AG04449 (cell line): ENCODE data around the gene ETNK2.

ENCODE experiments used
- CTCF ChIA-PET: fragments of 350-600 bp; formaldehyde crosslinking; extraction: SDS; loops from one replicate; lab custom pipeline; 2021; ENCODE audit warnings: antibody characterized with exemption; lab: Yijun Ruan, JAX
- POLR2A ChIA-PET: fragments of 400-600, 350-600 bp; formaldehyde crosslinking; extraction: SDS; loops from one replicate; lab custom pipeline; 2020; ENCODE audit warnings: antibody characterized with exemption, inconsistent platforms; lab: Yijun Ruan, JAX
- DNase-seq: peaks from one replicate; pipeline ENCODE4 v3.0.0-alpha.2; 2010; ENCODE audit warnings: low read depth, low spot score
- H3K4me3 ChIP-seq: 2 replicates; pipeline ENCODE4 v1.5.1; 2011; ENCODE audit warnings: low read depth, mild to moderate bottlenecking, control low read depth, low read length
- TF ChIP-seq, protein P1 (sequence below): IDR thresholded peaks from one replicate; pipeline ENCODE4 v1.5.1; 2011; ENCODE audit warnings: mild to moderate bottlenecking, moderate library complexity, low read length, control low read depth, inconsistent platforms; ENCODE audit not compliant: insufficient read depth; ENCODE audit errors: missing control alignments

Gene ETNK2

DNA sequence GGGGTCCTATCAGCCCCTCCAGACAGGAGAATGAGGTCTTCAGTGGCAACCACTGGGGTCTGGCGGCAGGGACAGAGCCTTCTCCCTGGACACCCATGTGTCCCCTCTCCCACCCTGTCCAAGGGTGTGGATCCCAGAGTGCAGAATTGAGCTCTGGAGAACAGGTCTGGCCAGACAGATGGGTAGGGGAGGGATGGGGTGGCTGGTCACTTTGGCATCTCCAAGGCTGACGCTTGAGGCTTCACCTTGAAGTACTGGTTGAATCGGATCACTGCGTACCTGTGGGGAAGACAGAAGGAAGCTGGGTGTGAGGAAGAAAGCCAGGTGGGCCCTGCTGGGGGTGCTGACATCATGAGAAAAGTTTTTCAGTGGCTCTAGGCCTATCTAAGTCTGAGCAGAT is 19.9 kb downstream of the ETNK2 start:
- H3K4me3 ChIP-seq = no peak overlapping the region
- CTCF ChIA-PET = interaction anchor here (0.6 to 26.8 kb wide), 6 partner anchors 10 to 267 kb away, joined by 3 to 1069 read pairs (median 16); partner anchors contain the start of genes GOLT1A and SNRPE
- no peak for DNase-seq
- TF ChIP-seq, protein P1, sequence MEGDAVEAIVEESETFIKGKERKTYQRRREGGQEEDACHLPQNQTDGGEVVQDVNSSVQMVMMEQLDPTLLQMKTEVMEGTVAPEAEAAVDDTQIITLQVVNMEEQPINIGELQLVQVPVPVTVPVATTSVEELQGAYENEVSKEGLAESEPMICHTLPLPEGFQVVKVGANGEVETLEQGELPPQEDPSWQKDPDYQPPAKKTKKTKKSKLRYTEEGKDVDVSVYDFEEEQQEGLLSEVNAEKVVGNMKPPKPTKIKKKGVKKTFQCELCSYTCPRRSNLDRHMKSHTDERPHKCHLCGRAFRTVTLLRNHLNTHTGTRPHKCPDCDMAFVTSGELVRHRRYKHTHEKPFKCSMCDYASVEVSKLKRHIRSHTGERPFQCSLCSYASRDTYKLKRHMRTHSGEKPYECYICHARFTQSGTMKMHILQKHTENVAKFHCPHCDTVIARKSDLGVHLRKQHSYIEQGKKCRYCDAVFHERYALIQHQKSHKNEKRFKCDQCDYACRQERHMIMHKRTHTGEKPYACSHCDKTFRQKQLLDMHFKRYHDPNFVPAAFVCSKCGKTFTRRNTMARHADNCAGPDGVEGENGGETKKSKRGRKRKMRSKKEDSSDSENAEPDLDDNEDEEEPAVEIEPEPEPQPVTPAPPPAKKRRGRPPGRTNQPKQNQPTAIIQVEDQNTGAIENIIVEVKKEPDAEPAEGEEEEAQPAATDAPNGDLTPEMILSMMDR = no peak
- POLR2A ChIA-PET = no interaction called here

DNA sequence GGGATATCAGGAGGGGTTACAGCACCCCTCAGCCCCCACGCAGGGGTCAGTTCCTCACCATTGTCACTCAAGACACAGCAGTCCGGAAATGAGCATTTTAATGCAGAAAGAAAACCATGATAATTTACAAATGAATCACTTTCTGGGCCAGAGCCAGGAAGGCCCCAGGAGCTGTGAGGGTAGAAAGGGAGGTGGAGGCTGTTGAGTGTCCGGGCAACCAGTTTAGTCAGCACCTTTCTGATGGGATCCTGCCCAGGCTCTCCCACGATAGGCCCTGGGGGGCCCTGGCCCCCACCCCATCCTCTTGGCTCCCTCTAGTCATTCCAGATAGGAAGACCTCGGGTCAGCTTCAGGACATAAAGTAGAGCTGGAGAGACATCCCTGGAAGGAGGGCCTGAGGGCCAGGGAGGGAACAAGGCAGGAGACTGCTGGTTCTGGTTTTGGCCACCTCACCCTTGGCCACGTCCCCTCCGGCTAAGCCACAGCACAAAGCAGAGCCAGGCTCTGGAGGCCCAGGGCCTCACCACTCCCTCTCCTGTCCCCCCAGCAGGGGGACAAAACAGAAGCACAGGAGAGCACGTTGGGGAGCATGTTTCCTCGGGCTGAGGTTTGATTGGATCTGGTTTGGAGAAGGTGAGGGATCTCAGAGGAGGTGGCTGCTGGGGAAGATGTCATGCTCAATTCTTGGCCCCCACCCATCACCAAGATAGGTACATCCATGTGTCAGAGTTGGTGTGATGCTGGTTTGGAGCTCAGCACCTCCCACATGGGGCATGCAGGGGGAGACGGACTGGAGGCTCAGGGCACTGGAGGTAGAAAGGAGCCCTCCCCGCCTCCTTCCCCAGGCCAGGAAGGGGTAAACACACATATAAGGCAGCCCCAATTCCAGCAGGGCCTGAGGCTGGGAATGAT is 20.6 kb downstream of the ETNK2 start:
- POLR2A ChIA-PET = interaction anchor here (4.1 kb wide), 1 partner anchor 259 kb away, joined by 27 read pairs; no protein-coding TSS in a partner anchor
- no peak overlapping the region for H3K4me3 ChIP-seq

DNA sequence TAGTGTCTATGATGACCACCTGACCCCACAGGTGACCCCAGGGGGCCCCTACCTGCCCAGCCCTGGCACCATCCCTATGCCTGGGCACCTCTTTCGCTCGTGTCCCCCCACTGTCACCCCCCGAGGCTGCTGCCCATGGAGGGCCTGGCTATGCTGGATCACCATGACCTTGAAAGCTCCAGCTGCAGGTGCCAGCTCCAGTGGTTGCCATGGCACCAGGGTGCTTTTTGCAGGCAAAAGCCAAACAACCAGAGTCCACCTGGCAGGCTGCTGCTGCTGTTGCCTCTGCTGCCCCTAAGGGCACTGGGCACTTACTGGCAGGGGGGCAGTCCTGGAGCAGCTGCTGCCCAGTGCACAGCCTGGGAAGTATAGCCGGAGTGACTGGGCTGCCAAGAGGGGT is 21.7 kb downstream of the ETNK2 start:
- ChIA-PET POLR2A (interaction anchor here (4.1 kb wide), 1 partner anchor 258 kb away, joined by 27 read pairs; no protein-coding TSS in a partner anchor), CTCF (interaction anchor here (0.8 to 26.8 kb wide), 19 partner anchors 8 to 554 kb away, joined by 3 to 1069 read pairs (median 11); partner anchors contain the start of genes GOLT1A and SNRPE)
- no peak overlapping the region for H3K4me3 ChIP-seq
- TF ChIP-seq, protein P1 = no peak
- DNase-seq = no peak

More for the DNA sequence above, 20.6 kb downstream of the ETNK2 start:
- peak; percentile 37 for DNase-seq
- TF ChIP-seq, protein P1 = no peak
- CTCF ChIA-PET = interaction anchor here (0.6 to 26.8 kb wide), 11 partner anchors 9 to 555 kb away, joined by 3 to 1069 read pairs (median 12); partner anchors contain the start of genes GOLT1A and SNRPE

DNA sequence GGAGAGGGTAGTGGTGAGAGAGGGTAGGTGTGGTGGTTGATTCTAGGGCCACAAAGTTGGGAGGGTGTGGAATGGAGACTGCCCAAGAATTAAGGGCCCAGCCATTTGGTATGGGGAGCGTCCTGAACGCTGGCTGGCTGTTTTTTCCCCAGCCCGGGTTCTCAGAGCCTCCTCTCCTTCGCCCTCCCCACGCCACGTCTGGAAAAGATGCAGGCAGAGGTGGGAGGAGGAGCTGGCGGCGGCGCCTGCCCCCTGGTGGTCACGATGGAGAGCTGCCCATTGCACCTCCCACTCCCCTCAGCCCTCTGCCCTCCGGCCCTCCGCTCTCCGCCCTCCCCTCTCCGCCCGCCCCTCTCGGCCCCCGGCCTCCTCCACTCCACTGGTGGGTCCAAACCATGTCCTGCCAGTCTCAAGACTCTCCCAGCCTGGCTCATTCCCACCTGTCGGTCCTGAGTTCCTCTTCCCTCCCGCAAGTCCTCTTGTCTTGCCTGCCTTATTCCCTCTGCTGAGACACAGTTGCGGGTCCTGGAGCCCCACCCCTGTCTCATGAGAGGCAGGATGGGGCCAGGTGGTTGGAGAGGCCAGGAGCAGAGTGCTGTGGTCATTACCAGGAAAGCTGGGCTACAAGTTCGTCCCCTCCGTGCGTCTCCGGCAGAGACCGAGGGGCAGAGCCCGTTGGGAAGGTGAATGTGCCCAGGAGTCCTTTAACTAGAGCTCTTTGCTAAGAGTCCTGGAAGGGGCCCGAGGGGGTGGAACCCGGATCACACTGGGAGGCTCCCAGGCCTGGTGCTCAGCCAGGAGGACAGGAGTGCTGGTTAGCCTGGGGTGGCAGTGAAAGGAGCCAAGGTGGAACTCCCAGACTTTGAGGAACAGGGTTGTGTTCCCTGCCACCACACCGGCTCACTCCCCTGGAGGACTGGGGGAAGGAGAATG is 22.6 kb downstream of the ETNK2 start:
- POLR2A ChIA-PET = interaction anchor here (4.1 kb wide), 1 partner anchor 257 kb away, joined by 27 read pairs; no protein-coding TSS in a partner anchor
- CTCF ChIA-PET = interaction anchor here (0.6 to 26.8 kb wide), 56 partner anchors 9 to 374 kb away, joined by 3 to 1069 read pairs (median 5); partner anchors contain the start of genes ETNK2, GOLT1A, REN and SNRPE
- TF ChIP-seq, protein P1 = peak; percentile 96
- no peak for DNase-seq
- H3K4me3 ChIP-seq = no peak overlapping the region

DNA sequence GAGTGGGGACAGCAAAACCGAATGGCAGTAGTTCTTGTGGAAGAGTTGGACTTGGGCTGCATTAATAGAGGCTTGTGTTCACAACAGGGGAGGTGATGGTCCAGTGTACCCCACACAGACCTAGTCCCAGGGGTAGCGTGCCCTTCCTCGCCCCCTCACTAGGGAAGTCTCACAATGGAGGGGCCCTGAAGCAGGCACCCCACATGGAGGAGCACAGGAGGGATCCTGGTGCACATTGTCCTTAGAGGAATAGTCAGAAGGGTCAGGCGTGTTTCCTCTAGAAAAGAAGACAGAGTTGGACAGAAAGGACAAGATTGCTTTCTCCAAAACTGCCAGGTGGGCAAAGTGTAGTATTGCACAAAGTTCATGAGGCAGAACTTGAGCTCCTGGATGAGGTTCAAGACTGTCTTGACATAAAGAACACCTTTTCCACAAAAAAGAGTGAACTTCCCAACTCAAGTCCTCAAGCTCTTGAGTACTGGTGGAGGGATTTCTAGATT is 23.3 kb downstream of the ETNK2 start:
- POLR2A ChIA-PET = interaction anchor here (4.1 kb wide), 1 partner anchor 256 kb away, joined by 27 read pairs; no protein-coding TSS in a partner anchor
- TF ChIP-seq, protein P1 = no peak
- DNase-seq = no peak
- CTCF ChIA-PET = interaction anchor here (0.8 to 26.8 kb wide), 46 partner anchors 8 to 374 kb away, joined by 3 to 1069 read pairs (median 7); partner anchors contain the start of genes ETNK2, REN, SNRPE and SOX13
- H3K4me3 ChIP-seq = no peak overlapping the region
